EH (cell line): ENCODE results near the gene NTM.
"Not testable (repeated sequence)": the region's sequence is repeated elsewhere in the genome, so short reads cannot be mapped to it uniquely, and the experiment has no call there.

ENCODE experiments used
- DNase-seq: peaks from one replicate; pipeline ENCODE4 v3.0.0-alpha.2; 2015; ENCODE audit warnings: low read depth

NTM gene

DNA sequence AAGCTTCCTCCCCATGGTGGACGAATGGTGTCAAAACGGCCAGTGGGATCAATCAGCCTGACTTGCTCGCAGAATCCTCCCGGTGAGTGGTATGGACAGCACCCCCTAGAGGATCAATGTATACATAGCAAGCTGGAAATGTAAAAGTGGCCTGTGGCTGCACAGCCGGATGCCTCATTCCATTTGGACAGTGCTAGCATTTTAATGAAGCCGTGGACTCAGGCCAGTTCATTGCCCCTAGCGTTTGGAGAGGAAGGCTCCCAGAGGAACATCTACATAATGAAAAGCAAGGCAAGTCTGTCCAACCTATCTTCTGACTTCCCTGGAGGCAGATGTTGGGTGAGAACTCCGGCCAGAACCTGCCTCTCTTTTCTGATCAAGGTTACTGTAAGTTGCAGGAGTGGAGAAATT, 942.3 kb downstream of the NTM start:
- peak; percentile 61 for DNase-seq

DNA sequence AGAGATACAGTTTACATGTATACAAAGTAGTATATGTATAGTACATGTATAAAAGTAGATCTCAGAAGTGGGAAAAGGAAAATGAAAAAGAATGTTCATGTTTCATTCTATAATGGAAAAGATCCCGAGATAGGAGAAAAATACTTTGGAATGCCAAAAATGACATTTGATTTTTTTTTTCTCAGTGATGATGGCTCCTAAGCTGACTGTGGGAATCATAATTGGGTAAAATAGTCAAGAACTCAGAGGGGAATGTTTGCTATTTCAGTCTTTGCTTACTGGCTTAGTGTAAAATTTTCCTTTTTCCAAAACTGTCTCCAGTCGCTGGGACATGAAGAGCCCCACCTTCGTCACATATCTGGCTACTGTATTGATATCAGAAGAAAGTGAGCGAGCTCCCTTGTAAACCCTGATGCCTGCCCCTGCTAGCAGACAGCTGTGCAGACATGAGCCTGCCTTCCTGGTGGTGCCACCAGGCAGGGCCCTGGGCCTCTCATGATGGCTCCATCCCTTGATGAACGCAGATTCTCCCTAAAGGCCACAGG, 944.6 kb downstream of the NTM start:
- peak; percentile 51 for DNase-seq

DNA sequence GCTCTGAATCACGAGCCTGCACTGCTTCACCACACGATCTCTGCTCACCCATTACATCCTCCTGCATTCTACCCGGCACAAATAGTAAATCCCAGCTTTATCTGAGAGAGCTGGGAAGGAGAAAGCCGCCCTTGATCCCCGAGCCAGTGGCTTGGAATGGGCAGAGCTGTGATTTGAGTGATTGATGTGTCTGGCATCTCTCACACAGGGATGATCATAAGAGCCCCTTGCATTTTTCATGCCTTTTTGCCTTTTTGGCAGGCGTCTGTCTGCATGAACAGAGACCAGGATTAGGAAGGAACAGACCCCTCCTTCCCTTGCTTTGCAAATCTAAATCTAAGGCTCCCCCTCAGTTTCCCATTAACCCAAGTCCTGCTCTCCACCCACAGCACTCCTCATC, 945.3 kb downstream of the NTM start:
- no peak for DNase-seq

DNA sequence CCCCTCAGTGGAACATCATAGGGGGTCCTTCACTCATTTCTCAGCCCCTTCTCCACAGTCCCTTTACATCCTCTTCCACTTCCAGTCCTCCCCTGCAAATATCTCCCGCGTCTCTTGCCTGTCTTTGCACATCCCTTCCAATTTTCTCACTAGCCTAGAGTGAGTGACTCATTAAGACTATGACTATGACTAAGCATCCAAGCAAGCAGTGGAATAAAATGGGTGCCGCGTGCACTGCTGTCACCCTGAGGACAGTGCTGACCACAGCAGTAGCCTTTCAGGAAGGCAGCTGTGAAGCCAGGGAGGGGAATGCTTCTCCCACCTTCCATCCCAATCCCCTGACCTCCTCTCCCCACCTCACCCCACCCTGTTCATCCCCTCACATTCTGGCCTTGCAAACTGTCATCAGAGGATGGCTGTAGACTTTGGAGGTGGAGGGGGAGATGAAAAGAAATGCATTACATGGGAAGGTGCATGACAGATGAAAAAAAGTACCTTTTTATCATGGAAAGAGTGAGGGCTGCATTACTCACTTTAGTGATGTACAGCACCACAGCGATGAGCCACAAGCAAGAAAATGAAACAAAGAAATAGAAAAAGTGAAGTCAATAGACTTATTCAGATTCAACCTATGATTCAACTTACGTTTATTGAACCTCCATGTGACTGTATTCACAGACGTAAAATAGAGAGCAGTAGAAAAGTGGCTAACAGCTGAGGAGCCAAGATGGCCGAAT, 948.2 kb downstream of the NTM start:
- DNase-seq, result peak; percentile 88

DNA sequence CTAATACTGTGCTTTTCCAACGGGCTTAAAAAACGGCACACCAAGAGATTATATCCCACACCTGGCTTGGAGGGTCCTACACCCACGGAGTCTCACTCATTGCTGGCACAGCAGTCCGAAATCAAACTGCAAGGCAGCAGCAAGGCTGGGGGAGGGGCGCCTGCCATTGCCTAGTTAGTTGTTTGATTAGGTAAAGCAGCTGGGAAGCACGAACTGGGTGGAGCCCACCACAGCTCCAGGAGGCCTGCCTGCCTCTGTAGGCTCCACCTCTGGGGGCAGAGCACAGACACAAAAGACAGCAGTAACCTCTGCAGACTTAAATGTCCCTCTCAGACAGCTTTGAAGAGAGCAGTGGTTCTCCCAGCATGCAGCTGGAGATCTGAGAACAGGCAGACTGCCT, 949.0 kb downstream of the NTM start:
- not testable (repeated sequence) for DNase-seq

DNA sequence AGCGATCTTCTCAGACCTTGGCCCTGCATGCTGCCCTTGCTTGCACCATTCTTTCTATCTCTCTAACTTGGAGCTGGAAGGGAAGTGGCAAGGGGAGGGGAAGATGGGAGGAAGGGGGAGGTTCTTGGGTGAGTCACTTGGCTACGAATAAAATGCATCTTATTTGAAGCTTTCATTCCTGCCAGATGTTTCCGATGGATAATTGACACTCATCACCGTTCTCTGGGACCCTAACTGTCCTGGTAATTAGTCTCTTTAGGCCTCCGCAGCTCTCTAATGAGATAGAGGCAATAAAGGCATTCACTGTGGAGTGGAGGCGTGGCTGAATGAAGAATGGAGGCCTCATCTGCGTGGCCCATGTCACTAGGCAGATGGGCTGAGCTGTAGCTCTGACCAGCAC, 960.1 kb downstream of the NTM start:
- peak; percentile 25 for DNase-seq

DNA sequence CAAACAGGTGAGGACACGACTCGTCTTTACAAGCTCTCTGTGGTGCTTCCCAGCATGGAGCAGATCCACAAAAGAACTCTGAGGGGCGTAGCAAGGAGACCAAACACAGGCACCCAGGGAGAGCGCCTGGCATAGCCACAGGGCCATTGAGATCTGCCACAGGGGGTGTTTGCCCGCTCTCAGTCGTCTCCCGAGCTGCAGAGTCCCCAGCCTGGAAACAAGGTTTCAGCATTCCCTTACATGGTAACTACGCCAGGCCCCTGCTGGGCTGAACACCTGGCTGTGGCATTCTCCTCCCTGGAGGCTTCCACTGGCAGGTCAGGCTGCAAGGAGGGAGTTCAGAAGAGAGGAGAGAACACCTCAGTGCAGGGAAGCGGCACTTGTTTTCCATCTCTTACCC, 962.1 kb downstream of the NTM start:
- DNase-seq, result no peak

DNA sequence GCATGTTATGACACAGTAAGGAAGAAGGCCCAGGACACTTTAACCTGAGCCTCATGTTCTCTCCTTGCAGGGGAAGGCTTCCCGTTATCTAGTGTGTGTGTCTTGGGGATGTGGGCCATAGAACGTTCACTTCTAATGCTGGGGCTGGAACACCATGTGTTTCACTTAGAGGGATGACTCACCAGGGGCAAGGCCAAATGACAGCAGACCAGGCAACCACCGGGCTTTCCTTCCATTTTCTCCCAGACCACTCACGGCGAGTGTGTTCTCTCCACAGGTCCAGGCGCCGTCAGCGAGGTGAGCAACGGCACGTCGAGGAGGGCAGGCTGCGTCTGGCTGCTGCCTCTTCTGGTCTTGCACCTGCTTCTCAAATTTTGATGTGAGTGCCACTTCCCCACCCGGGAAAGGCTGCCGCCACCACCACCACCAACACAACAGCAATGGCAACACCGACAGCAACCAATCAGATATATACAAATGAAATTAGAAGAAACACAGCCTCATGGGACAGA, 964.4 kb downstream of the NTM start:
- DNase-seq, result no peak

DNA sequence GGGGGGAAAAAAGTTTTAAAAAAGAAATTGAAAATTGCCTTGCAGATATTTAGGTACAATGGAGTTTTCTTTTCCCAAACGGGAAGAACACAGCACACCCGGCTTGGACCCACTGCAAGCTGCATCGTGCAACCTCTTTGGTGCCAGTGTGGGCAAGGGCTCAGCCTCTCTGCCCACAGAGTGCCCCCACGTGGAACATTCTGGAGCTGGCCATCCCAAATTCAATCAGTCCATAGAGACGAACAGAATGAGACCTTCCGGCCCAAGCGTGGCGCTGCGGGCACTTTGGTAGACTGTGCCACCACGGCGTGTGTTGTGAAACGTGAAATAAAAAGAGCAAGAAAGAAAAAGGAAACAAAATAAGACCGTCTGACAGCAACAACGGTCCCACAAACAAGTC, 964.9 kb downstream of the NTM start:
- DNase-seq, result no peak

DNA sequence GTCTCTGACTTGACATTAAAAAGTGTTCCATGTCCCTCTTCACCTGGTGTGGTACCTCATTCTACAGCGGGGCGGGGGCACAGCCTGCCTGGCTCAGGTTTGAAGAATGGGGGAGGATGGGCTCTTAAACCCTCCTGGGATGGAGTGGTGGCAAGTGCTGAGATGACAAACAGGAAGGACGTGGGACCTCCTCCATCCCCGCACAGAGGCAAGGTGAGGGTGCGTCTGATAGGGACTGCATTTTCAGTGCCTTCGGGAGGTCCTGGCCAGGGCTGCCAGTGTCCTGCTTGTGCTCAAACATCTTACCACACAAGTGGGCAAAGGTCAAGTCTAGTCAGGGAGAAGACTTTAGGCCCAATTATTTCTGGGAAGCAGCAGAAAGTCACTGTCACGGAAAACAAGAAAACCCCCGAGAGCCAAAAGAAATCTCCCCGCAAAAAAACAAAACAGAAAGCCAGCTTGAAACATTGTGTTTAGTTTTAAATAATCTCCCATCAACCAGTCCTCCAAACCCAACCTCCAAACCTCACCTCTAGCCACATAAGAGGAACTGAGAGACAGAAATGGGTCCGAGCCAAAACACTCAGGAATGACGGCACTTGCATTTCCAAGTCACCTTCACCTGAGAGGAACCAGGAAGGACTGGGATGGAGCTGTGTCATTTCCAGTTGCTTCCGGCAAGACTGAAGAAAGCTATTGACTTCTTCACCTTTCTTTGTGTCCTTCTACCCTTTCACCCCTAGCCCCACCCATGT, 966.5 kb downstream of the NTM start:
- DNase-seq, result no peak

DNA sequence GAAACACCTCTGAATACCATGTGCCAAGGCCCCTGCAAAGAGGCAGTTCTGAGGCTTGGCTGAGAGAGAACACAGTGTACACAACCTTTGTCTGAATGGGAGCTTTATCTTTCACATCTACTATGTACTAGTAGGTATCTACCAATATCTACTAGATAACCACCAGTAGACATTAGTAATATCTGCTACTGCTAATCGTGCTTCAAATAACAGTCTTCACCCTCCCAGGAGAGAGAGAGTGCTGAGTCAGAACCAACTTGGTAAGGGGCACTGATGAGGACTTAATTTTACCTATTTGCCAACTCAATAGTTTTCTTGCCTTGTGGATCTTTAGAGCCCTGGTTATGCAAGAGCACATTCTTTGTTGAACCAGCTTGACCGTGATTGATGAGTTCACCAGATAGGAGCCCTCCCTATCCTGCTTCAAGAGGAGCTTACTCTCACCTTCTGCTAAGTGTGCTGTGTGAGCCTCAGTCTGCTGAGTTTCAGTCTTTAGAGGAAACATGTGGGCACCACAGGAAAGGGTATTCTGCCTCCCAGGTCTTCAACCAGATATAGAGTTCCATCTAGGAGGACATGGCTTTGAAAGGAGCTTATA, 967.5 kb downstream of the NTM start:
- no peak for DNase-seq

DNA sequence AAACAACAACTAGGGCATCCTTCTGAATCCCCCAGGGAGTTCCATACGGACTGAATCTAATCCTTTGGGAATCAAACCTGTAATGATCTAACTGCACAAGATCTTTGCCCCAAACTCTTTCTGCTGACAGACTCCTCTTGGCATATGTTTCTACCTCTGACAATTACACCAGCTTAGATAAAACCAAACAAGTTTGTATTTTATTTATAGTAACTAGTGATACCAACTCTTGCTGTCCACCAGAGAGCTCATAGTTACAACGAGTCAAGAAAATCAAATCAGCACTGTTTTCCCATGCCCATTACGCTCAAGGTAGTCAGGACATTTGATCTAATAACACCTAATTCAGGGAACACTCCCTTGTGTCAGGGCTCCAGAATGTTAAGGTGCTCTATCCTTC, 972.0 kb downstream of the NTM start:
- DNase-seq, result no peak

DNA sequence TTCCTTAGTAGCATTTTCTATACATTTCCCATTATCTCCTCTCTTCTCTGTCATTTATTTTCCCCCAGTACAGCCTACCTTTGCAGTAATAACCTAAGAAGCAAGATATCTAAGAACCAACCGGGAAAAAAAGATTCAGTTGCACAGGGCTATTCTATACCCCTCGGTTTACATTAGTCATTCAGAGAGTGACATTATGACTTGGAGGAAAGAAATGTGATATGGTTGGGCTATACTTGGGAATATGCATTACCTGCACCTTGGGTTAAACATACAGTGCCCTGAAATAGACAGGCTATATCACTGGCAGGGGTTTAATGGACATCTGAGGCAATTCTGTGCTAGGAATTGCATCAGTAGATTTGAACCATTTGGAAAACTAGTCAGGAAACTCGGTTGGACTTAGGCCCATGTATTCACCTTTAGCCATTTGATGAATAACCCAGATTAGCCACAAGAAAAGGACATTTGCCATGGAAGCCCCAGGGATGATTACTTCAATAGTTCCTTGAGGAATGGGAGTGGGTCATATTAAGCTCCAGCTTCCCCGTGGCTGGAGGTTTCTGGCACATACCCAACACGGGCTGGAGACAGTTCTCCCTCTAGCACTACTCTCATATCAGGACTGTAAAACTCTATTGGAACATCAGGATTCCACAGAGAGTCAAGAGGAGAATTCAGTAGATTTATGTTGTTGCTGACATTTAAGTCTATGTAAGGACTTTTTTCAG, 973.2 kb downstream of the NTM start:
- peak; percentile 11 for DNase-seq

DNA sequence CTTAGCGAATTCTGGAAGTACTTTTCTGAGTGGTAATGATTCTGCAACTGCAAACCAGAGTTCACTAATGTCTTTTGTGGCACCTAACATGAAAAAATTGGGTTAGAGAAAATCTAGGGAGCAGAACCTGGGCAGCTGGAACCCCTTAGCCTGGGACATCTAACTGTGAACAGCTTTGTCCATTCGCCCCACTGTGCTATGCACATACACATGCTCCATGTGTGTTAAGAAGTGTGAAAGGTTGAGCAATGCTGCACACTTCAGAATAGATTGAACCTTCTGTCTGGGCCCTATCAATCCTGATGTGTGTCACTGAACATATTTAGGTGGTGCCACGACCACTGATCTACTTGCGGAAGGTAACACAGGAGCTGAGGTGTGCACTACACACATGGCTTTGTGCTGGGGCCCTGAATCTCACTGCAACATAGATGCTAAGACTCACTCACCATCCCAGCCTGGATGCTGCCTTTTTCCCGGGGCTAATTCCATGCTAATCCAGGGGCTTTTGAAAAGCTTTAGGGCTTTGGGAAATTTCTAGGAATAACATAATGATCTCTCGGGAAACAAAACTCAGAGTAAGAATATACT, 976.2 kb downstream of the NTM start:
- no peak for DNase-seq

DNA sequence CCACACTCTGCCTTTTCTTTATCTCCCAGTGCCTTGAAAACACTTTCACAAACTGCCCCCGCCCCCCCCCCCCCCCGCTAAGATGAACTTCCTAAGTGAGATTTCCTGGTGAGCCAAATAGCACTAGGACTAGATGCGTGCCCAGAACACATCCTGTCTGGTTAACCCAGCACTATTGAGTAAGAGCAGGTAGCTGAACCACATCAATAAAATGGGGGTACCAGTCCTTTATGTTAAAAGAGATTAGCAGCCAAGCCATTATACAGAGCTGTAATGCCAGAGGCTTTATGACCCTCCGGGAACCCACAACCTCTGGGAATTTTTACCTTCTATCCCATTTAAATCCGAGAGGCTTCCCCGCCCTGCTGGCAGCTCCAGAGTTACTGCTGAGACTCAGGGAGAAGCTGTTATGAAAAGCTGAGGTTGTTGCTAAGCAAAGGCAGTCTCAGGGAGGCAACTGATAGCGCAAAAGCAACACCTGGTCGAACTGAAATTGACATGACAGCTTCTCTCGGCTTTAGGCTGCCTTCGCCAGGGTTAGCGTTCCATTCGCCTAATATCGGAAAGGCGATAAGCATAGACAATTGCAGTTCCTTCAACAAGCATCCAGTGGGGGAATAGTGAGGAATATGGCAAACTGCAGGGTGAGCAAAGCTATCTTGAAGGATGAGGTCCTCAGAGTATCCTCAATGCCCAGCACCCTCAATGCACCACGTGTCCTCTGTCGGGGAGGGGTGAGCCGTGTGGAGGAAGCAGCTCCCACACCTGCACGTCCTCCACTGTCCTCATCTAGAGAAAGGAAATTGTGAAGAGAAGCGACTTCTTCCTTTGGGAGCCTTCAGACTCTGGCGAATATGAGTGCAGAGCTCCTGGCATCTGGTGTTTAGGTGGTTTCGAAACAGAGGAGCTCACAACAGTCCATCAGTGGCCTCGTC, 977.0 kb downstream of the NTM start:
- DNase-seq, result no peak

DNA sequence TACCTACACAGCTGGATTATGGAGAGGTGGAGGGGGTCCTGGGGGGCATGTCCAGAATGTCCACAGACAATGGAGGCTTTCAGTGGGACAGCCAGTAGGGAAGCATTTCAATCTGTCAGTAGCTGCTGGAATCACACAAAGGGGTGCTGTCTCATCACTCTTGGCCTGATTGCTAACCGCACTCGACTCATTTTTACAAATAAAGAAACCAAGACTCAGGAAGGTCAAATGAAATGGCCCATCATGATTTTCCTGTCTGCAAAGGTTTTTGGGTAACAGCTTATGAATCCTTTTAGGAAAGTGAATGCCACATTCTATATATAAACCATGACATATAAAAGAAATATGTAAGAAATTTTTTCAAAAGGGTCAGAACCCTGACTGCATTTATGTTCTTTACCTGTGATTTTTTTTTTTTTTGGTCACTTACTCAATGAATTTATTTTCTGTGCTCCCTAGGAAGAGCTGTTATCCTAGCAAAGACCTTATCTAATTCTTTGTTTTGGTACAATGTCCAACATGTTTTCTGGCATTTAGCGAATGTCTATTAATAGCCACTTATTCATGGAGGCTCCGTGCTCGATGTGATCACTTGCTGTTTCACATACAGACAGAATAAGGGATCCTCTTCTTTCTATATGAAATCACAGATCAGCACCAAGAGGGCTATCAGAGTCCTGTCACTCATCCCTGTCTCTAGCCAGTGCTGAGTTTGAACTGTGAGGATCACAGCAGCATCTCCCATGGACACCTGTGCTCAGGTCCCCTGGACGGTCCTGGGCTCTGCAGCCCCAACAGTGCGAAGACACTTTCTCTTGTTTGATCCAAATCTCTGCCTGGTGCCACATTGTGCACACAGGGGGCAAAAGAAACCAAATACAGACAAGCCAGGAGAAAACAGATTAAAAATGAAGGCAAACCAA, 979.7 kb downstream of the NTM start:
- peak; percentile 41 for DNase-seq

DNA sequence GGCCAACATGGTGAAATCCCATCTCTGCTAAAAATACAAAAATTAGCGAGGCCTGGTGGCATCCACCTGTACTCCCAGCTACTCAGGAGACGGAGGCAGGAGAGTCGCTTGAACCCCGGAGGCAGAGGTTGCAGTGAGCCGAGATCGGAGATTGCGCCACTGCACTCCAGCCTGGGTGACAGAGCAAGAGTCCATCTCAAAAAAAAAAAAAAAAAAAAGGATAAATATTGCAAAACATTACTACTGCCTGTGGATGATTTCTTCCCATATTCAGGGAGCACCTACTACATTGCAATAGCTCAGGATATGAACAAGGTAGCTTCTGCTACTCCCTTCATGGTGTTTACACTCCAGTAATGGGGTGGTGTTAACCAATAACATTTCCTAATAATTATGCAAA, 980.6 kb downstream of the NTM start:
- DNase-seq, result no peak

DNA sequence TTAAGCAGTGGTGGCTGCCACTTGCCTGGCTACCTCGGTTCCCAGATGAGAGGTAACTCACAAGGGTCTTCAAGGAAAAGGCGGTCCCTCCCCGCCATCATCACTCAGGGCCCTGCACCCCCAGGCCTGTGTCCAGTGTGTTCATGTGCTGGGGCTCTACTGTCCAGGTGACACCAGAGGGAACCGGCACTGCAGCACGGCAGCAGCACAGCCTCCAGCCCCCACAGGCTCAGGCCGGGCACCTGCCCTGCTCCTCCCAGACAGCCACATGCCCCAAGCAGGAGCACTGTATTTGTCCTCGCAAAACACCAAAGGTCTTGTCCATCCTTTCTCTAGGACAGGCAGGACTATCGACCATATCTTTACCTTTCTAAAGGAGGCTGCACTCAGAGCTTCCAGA, 982.1 kb downstream of the NTM start:
- DNase-seq, result no peak

DNA sequence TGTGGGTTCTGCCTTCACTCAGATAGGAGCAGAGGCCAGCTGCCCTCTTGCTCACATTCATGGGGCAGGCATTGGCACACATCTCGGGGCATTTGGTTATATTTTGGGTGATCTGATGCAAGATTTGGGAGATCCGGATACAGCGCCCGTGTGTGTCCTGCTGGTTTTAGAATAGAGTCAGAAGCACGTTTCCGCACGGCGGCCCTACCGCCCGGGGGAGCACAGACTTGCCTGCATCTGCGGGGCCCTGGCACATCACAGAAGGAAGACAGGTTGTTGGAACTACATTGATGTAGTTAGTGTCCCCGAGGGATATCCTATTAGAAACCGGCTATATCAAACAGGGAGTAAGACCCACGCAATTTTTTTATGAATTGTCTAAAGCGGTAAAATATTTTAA, 982.8 kb downstream of the NTM start:
- DNase-seq, result no peak
